Neural progenitor cell (in vitro differentiated cells): ENCODE results near the gene DOK7. TPM values are rescaled to one million over a fixed set of nuclear protein-coding genes. Genes with fewer than 3 reads are reported as not detected.

Source experiments
- DNase-seq: peaks from one replicate; pipeline ENCODE4 v3.0.0-alpha.2; 2016; ENCODE audit warnings: low spot score
- H2AFZ ChIP-seq: fragments of 200-600 bp; sonication (generic); replicated peaks from 2 replicates; pipeline ENCODE4 v1.6.1; 2016; ENCODE audit warnings: antibody characterized with exemption
- H3F3A ChIP-seq: fragments of 200-600 bp; sonication (generic); 2 replicates; pipeline ENCODE4 v1.6.1; 2016; ENCODE audit warnings: antibody characterized with exemption, low read depth
- H3K27ac ChIP-seq: fragments of 200-600 bp; sonication (generic); 2 replicates; pipeline ENCODE4 v1.5.1; 2016; ENCODE audit warnings: mild to moderate bottlenecking
- H3K27me3 ChIP-seq: fragments of 200-600 bp; sonication (generic); 2 replicates; pipeline ENCODE4 v1.6.1; 2016; ENCODE audit warnings: mild to moderate bottlenecking, moderate library complexity
- H3K36me3 ChIP-seq: fragments of 200-600 bp; sonication (generic); 2 replicates; pipeline ENCODE4 v1.5.1; 2016
- H3K4me1 ChIP-seq: fragments of 200-600 bp; sonication (generic); 2 replicates; pipeline ENCODE4 v1.6.1; 2016; ENCODE audit warnings: mixed run types
- H3K4me2 ChIP-seq: fragments of 200-600 bp; sonication (generic); 2 replicates; pipeline ENCODE4 v1.6.1; 2016
- H3K4me3 ChIP-seq: fragments of 200-600 bp; sonication (generic); 2 replicates; pipeline ENCODE4 v1.5.1; 2016
- H3K79me2 ChIP-seq: fragments of 200-600 bp; sonication (generic); 2 replicates; pipeline ENCODE4 v1.6.1; 2016; ENCODE audit warnings: low read depth
- H3K9ac ChIP-seq: fragments of 200-600 bp; sonication (generic); 2 replicates; pipeline ENCODE4 v1.6.1; 2016
- H3K9me3 ChIP-seq: fragments of 200-600 bp; sonication (generic); 2 replicates; pipeline ENCODE4 v1.5.1; 2016; ENCODE audit warnings: low read depth
- H4K20me1 ChIP-seq: fragments of 200-600 bp; sonication (generic); 2 replicates; pipeline ENCODE4 v1.6.1; 2016; ENCODE audit warnings: low read depth
- H3K27ac Mint-ChIP-seq: 3 replicates; pipeline ENCODE4 v1.8.0; 2021; ENCODE audit warnings: mixed read lengths
- H3K27me3 Mint-ChIP-seq: 2 replicates; pipeline ENCODE4 v1.8.0; 2022; ENCODE audit warnings: low read depth, mild to moderate bottlenecking, inconsistent platforms, moderate library complexity, mixed read lengths; ENCODE audit not compliant: insufficient read depth
- H3K36me3 Mint-ChIP-seq: 3 replicates; pipeline ENCODE4 v1.8.0; 2021; ENCODE audit warnings: mixed read lengths
- H3K4me1 Mint-ChIP-seq: 3 replicates; pipeline ENCODE4 v1.8.0; 2021; ENCODE audit warnings: mixed read lengths
- H3K4me3 Mint-ChIP-seq: 3 replicates; pipeline ENCODE4 v1.8.0; 2021; ENCODE audit warnings: mild to moderate bottlenecking, moderate library complexity, mixed read lengths
- H3K9me3 Mint-ChIP-seq: 3 replicates; pipeline ENCODE4 v1.8.0; 2020; ENCODE audit warnings: mixed read lengths
- CTCF ChIP-seq: fragments of 200-600 bp; sonication (generic); IDR thresholded peaks from 2 replicates; pipeline ENCODE4 v1.5.1; 2017; ENCODE audit warnings: antibody characterized with exemption, mild to moderate bottlenecking
- EZH2 ChIP-seq: fragments of 200-600 bp; sonication (generic); IDR thresholded peaks from 2 replicates; pipeline ENCODE4 v1.6.1; 2017; ENCODE audit warnings: antibody characterized with exemption, mild to moderate bottlenecking, moderate library complexity
- EZH2phosphoT487 ChIP-seq: fragments of 200-600 bp; sonication (generic); IDR thresholded peaks from 2 replicates; pipeline ENCODE4 v1.6.1; 2017; ENCODE audit warnings: antibody characterized with exemption
- total RNA-seq: library from RNA; depleted of rRNA; stranded (reverse); fragments of >200 nt; gene quantifications from 2 replicates; pipeline ENCODE4 v1.2.3, GENCODE V29; 2015; ENCODE audit warnings: low replicate concordance

The DOK7 gene
- total RNA-seq, 1 donor from 2014 or later = not detected

GRCh38 chr4:3431446-3431993 lies 31.6 kb upstream of the DOK7 start:
- Mint-ChIP-seq H3K9me3 (no peaks in the 10 kb centered on the region), H3K27me3 (peaks cover 3% of the 10 kb centered on the region), H3K36me3 (peaks cover 5% of the 10 kb centered on the region), H3K27ac (no peak overlapping the region), H3K4me3 (no peak overlapping the region), H3K4me1 (peaks cover 8% of the 10 kb centered on the region)
- H3K4me1 ChIP-seq = peaks cover 8% of the 10 kb centered on the region
- no peak overlapping the region for H3K27ac ChIP-seq
- H4K20me1 ChIP-seq = peaks cover 5% of the 10 kb centered on the region
- no peak for TF ChIP-seq EZH2
- no peak for TF ChIP-seq EZH2phosphoT487
- TF ChIP-seq CTCF = no peak
- H3K36me3 ChIP-seq = no peaks in the 10 kb centered on the region
- DNase-seq = no peak
- H3K4me3 ChIP-seq = no peak overlapping the region
- H3K79me2 ChIP-seq = no peaks in the 10 kb centered on the region
- H3K27me3 ChIP-seq = no peaks in the 10 kb centered on the region
- no peak overlapping the region for H2AFZ ChIP-seq
- H3K9ac ChIP-seq = no peak overlapping the region
- H3K4me2 ChIP-seq = no peak overlapping the region
- no peaks in the 10 kb centered on the region for H3K9me3 ChIP-seq
- H3F3A ChIP-seq = no peaks in the 10 kb centered on the region

- H3K4me1 Mint-ChIP-seq = peaks cover 8% of the 10 kb centered on the region
- no peak overlapping the region for H3K27ac ChIP-seq
- H3K36me3 ChIP-seq = no peaks in the 10 kb centered on the region
- no peak overlapping the region for H3K4me3 Mint-ChIP-seq
- H3F3A ChIP-seq = no peaks in the 10 kb centered on the region
- H3K27ac Mint-ChIP-seq = no peak overlapping the region
- no peak for TF ChIP-seq EZH2
- TF ChIP-seq CTCF = no peak
- TF ChIP-seq EZH2phosphoT487 = no peak
- no peak for DNase-seq
- no peaks in the 10 kb centered on the region for H3K9me3 ChIP-seq
- no peaks in the 10 kb centered on the region for H3K79me2 ChIP-seq
- H3K27me3 ChIP-seq = no peaks in the 10 kb centered on the region
- no peak overlapping the region for H2AFZ ChIP-seq
- H3K4me3 ChIP-seq = no peak overlapping the region
- no peaks in the 10 kb centered on the region for H3K9me3 Mint-ChIP-seq
- H4K20me1 ChIP-seq = peaks cover 5% of the 10 kb centered on the region
- no peak overlapping the region for H3K9ac ChIP-seq
- peaks cover 8% of the 10 kb centered on the region for H3K4me1 ChIP-seq
- peaks cover 3% of the 10 kb centered on the region for H3K27me3 Mint-ChIP-seq
- no peak overlapping the region for H3K4me2 ChIP-seq
- H3K36me3 Mint-ChIP-seq = peaks cover 5% of the 10 kb centered on the region
These were observed 30.7 kb upstream of the DOK7 start for GRCh38 chr4:3432381-3432790.

GRCh38 chr4:3433138-3433869 lies 29.8 kb upstream of the DOK7 start:
- Histone ChIP-seq H4K20me1 (peaks cover 5% of the 10 kb centered on the region), H3K27me3 (no peaks in the 10 kb centered on the region), H3K4me2 (no peak overlapping the region), H3K79me2 (no peaks in the 10 kb centered on the region), H2AFZ (no peak overlapping the region), H3K9ac (no peak overlapping the region), H3K9me3 (no peaks in the 10 kb centered on the region), H3K36me3 (no peaks in the 10 kb centered on the region), H3K4me3 (no peak overlapping the region), H3K27ac (no peak overlapping the region), H3K4me1 (peaks cover 8% of the 10 kb centered on the region), H3F3A (no peaks in the 10 kb centered on the region)
- Mint-ChIP-seq H3K27me3 (peaks cover 3% of the 10 kb centered on the region), H3K36me3 (peaks cover 2% of the 10 kb centered on the region), H3K9me3 (no peaks in the 10 kb centered on the region), H3K4me3 (no peak overlapping the region), H3K27ac (no peak overlapping the region), H3K4me1 (peaks cover 8% of the 10 kb centered on the region)
- TF ChIP-seq EZH2phosphoT487 = no peak
- DNase-seq = no peak
